Measurements from ENCODE around the gene EHF. TPM values are rescaled to one million over a fixed set of nuclear protein-coding genes. Genes with fewer than 3 reads are reported as not detected.

The EHF gene
- under 1 TPM in 3 of 4 donors, not detected in 1; 0.33 to 0.94 (median 0.44) TPM for total RNA-seq

DNA sequence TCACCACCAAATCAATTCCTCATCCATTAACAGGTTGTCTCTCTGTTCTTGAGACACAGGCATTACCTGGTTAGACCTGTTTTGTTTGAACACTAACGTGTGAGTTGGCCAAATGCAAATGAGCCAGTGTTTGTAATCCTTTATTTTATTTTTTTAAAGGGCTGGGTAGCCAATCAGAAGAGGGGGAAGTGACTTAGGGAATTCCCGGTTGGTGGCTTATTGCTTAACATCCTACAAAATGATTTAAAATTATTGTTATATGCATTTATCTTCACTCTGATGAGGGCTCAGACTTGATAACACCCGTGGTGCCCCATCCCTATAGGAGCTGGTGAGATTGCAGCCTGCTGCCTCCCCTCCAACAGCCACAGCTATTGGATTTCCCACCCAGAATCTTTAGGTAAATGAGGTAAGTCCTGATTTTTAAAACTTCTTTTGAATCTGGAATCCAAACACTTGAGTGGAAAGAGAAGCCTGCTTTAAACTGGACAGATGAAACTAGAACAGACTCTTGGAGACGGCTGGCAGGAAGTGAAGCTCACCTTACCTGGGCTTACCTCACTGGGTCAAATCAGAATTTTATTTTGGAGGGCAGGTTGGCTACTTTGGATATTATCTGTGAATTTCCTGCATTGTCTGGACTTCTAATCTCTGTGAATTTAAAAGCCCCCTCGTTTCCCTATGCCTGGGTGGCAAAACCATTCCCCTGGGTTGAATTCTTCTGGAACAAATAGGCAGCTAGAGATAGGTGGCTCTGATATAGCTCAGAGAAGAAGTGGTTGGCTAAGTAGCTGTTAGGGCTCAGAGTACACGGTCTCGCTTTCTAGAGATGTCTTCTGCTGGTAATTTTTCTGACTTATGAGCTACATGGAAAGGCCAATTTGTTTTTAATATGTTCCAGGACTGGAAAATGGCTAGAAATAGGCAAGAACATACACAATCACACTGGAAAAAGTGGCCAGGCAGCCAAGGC lies at the start of gene EHF:
Gene EHF, plus strand, starts transcription at position 274 of the 973 bp plus-strand sequence. CDS start 21,538 bp downstream, outside the sequence.
- TF ChIP-seq, protein P1, sequence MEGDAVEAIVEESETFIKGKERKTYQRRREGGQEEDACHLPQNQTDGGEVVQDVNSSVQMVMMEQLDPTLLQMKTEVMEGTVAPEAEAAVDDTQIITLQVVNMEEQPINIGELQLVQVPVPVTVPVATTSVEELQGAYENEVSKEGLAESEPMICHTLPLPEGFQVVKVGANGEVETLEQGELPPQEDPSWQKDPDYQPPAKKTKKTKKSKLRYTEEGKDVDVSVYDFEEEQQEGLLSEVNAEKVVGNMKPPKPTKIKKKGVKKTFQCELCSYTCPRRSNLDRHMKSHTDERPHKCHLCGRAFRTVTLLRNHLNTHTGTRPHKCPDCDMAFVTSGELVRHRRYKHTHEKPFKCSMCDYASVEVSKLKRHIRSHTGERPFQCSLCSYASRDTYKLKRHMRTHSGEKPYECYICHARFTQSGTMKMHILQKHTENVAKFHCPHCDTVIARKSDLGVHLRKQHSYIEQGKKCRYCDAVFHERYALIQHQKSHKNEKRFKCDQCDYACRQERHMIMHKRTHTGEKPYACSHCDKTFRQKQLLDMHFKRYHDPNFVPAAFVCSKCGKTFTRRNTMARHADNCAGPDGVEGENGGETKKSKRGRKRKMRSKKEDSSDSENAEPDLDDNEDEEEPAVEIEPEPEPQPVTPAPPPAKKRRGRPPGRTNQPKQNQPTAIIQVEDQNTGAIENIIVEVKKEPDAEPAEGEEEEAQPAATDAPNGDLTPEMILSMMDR (IDR thresholded peaks at IDR 0.05; ENCODE audit: low read depth), result no peak

DNA sequence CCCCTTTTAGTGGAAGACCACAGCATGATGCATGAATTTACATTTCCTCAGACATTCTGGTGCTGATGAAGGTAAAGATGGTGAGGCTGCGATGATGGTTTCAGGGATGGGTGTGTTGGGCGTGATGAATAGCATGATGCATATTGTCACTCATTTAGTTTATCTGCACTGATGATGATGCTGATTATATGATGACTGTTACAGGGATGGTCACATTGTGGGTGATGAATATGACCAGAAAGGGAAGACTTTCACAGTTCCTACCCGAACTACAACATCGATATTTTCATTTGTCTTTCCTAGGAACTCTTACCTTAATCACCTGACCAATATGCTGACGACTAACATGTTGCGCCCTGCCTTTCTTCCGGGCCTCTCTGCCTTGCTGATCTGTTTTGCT lies 47.4 kb upstream of the EHF start:
- TF ChIP-seq, protein P1 (IDR thresholded peaks at IDR 0.05; ENCODE audit: low read depth), result no peak

DNA sequence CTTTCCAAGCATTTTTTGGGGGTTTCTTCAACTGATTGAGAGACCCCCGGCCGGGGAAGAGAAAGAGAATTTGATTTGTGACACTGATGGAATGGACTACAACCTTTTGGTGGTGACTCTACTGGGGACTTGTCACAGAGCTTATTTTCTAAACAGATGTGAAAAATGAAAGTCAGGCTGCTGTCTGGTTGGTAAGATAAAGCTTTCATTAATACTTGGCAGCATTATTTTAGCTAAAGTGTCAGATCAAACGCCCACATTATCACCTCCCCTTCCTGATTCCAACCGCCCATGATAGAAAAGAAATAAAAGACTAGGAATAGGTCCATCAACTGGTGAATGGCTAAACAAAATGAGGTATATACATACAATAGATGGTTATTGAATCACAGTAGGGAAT lies 45.6 kb upstream of the EHF start:
- TF ChIP-seq, protein P1 (IDR thresholded peaks at IDR 0.05; ENCODE audit: low read depth), result no peak

DNA sequence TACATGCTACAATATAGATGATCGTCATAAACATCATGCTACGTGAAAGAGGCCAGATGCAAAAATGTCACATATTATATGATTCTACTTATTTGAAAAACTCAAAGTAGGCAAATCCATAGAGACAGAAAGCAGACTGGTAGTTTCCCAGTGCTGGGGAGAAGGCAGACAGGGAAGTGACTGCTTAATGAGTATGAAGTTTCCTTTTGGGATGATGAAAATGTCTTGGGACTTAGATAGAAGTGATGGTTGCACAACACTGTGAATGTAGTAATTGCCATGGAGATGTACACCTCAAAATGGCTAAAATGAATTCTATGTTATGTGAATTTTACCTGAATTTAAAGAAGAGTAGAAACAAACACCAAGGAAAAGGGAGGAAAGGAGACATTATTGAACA lies 45.2 kb upstream of the EHF start:
- TF ChIP-seq, protein P1 (IDR thresholded peaks at IDR 0.05; ENCODE audit: low read depth), result no peak

DNA sequence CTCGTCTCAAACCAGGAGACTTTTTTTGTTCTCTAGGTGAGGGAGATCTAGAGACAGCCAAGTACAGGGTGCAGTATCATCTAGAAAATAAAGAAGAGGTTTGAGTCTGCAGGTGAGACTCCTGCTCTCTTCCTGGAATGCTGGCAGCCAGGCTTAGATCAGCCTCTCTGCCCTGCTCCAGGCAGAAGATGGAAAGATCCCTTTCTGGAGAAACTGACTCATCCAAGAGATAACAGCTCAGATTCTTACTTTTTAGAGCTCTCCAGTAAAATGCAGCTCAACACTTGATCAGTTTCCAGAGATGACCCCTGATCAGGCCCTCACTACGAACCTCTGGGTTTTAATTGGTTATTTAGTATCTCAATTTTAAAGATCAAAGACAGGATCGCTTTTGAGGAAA lies 44.6 kb upstream of the EHF start:
- TF ChIP-seq, protein P1 (IDR thresholded peaks at IDR 0.05; ENCODE audit: low read depth), result no peak

DNA sequence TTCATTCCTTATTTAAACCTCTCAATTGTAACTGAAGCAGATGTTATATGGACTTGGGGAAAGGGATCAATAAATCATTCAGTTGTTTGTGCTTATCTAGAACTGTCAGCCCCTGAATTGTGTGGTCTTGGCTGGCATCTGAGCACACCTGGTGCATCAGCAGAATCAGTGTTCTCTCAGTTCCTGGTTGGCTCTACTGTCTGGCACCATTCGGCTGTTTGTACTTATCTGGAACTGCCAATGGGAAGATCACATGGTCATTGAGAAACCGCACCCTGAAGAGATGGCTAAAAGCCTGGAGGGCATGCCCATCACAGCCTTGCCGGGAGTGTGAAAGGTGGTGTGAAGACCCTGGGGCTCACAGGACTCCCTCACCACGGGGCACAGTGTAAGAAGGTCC lies 37.1 kb upstream of the EHF start:
- TF ChIP-seq, protein P1 (IDR thresholded peaks at IDR 0.05; ENCODE audit: low read depth), result no peak

DNA sequence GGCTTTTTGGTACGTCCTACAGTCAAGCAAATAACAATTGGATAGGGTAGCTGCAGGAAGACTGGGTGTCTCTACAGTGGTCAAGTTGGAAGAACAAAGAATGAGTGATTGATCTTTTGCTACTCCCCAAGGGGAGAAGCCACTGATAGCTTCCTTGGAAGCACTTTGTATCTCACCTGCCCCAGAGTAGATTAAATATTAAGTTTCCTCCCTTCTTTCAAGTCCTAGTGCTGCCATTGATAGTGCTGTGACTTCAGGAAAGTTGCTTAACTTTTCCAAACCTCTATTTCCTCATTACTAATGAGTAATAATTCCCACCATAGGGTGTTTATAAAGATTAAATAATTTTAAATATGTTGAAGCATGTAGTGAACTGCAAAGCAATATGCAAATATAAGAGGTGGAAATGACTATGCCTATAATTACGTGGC lies 35.6 kb upstream of the EHF start:
- TF ChIP-seq, protein P1 (IDR thresholded peaks at IDR 0.05; ENCODE audit: low read depth), result no peak

Data from subcutaneous adipose tissue (tissue), 4 donors.